ENCODE measurements around the gene KCNH1.

The KCNH1 gene

DNA sequence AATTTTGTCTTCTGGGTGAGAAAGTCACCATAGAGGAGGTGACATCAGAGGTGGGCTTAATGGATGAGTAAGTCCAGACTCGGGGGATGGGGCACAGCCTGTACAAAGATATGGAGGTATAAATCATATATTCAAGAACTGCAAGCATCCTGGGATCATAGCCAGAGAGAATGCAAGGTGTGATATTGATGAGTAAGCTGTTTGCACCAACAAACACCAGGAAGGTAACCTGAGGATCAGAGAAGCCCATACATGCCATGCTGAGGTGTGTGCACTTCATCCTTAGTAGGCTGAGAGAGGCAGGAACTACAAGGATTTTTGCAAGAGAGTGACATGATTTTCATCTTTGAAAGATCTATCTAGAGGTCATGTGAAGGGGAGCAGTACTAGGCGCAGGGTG lies 498.8 kb downstream of the KCNH1 start:
- no peak overlapping the region for H2AK5ac ChIP-seq (ENCODE audit: low read depth, low read length)
- H3K4ac ChIP-seq (ENCODE audit: low read length) = no peak overlapping the region
- no CpG with 5 or more reads among the region's 2 CpGs for WGBS, 2 donors (ENCODE audit: extremely low coverage in 2 of 2, insufficient read length in 2 of 2, insufficient replicate concordance in 1 of 2)
- H3K23ac ChIP-seq (ENCODE audit: low read depth, low read length, poor library complexity) = no peak overlapping the region
- no peak for DNase-seq (ENCODE audit: low spot score)
- H3K4me3 ChIP-seq (ENCODE audit: low read length in 2 of 2) = no peak overlapping the region
- no peak overlapping the region for H3K9ac ChIP-seq (ENCODE audit: low read depth, low read length, poor library complexity)
- no peak overlapping the region for H3K14ac ChIP-seq (ENCODE audit: low read length)
- H3K36me3 ChIP-seq (replicated peaks in 1 of 2; ENCODE audit: control insufficient read depth in 2 of 2, insufficient read depth in 2 of 2, low read length in 2 of 2) = no peaks in the 10 kb centered on the region
- no peak overlapping the region for H2BK120ac ChIP-seq (ENCODE audit: low read depth, low read length)
- H3K4me2 ChIP-seq (ENCODE audit: insufficient read depth, low read length, poor library complexity, severe bottlenecking) = no peak overlapping the region
- no peak overlapping the region for H4K91ac ChIP-seq (ENCODE audit: low read depth, low read length, poor library complexity)
- no peak overlapping the region for H3K27ac ChIP-seq (replicated peaks; ENCODE audit: low read length)
- H2AFZ ChIP-seq (ENCODE audit: low read length) = no peak overlapping the region
- peaks cover 5 to 9% of the 10 kb centered on the region in 2 donors for H3K4me1 ChIP-seq (ENCODE audit: control insufficient read depth in 2 of 2, insufficient read depth in 1 of 2, low read depth in 1 of 2, low read length in 2 of 2)
- no peak overlapping the region for H2BK15ac ChIP-seq (ENCODE audit: low read length)
- no peaks in the 10 kb centered on the region for H3K27me3 ChIP-seq (ENCODE audit: control insufficient read depth in 3 of 3, insufficient read depth in 3 of 3, low read depth in 1 of 3, low read length in 3 of 3)
- no peaks in the 10 kb centered on the region for H3K79me1 ChIP-seq (ENCODE audit: low read depth, low read length)
- no peak overlapping the region for H2BK5ac ChIP-seq (ENCODE audit: low read length)
- no peak overlapping the region for H3K18ac ChIP-seq (ENCODE audit: low read length)
- no peaks in the 10 kb centered on the region for H3K9me3 ChIP-seq (replicated peaks in 1 of 2; ENCODE audit: control insufficient read depth in 2 of 2, insufficient read depth in 1 of 2, low read depth in 1 of 2, low read length in 2 of 2)
- no peak overlapping the region for H4K8ac ChIP-seq (ENCODE audit: low read depth, low read length)
- H2BK12ac ChIP-seq (ENCODE audit: low read length) = no peak overlapping the region

DNA sequence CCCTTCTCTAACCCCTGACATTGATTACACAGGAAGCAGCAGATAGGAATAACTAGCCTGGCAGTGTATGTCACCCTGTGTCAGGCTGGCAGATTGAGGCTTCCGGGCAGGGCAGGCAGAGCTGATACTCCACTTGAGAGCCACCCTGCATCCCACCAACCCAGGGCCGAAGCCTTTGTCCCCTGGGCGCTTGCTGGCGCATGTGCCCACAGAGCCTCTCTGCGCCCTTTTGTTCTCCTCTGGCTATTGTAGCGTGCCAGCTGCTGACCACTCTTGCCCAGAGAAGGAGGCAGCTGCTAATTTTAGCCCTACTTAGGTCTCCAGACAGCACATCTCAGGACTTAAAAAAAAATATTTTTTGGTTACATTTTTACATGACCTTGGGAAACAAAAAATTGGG lies 500.3 kb downstream of the KCNH1 start:
- H3K4me1 ChIP-seq (ENCODE audit: control insufficient read depth in 2 of 2, insufficient read depth in 1 of 2, low read depth in 1 of 2, low read length in 2 of 2) = peaks cover 5 to 9% of the 10 kb centered on the region in 2 donors
- H3K27me3 ChIP-seq (ENCODE audit: control insufficient read depth in 3 of 3, insufficient read depth in 3 of 3, low read depth in 1 of 3, low read length in 3 of 3) = no peaks in the 10 kb centered on the region
- no peak overlapping the region for H2AFZ ChIP-seq (ENCODE audit: low read length)
- no peak overlapping the region for H3K14ac ChIP-seq (ENCODE audit: low read length)
- no peak overlapping the region for H4K8ac ChIP-seq (ENCODE audit: low read depth, low read length)
- no peak overlapping the region for H2BK15ac ChIP-seq (ENCODE audit: low read length)
- no peak overlapping the region for H3K4ac ChIP-seq (ENCODE audit: low read length)
- no peaks in the 10 kb centered on the region for H3K36me3 ChIP-seq (replicated peaks in 1 of 2; ENCODE audit: control insufficient read depth in 2 of 2, insufficient read depth in 2 of 2, low read length in 2 of 2)
- no peak overlapping the region for H2AK5ac ChIP-seq (ENCODE audit: low read depth, low read length)
- no peak overlapping the region for H2BK12ac ChIP-seq (ENCODE audit: low read length)
- H3K18ac ChIP-seq (ENCODE audit: low read length) = no peak overlapping the region
- WGBS, 2 donors (ENCODE audit: extremely low coverage in 2 of 2, insufficient read length in 2 of 2, insufficient replicate concordance in 1 of 2) = no CpG with 5 or more reads among the region's 6 CpGs
- H3K79me1 ChIP-seq (ENCODE audit: low read depth, low read length) = no peaks in the 10 kb centered on the region
- no peak overlapping the region for H3K4me2 ChIP-seq (ENCODE audit: insufficient read depth, low read length, poor library complexity, severe bottlenecking)
- H2BK5ac ChIP-seq (ENCODE audit: low read length) = no peak overlapping the region
- no peak for DNase-seq (ENCODE audit: low spot score)
- H4K91ac ChIP-seq (ENCODE audit: low read depth, low read length, poor library complexity) = no peak overlapping the region
- H3K4me3 ChIP-seq (ENCODE audit: low read length in 2 of 2) = no peak overlapping the region
- H3K27ac ChIP-seq (replicated peaks; ENCODE audit: low read length) = no peak overlapping the region
- H3K9ac ChIP-seq (ENCODE audit: low read depth, low read length, poor library complexity) = no peak overlapping the region
- H2BK120ac ChIP-seq (ENCODE audit: low read depth, low read length) = no peak overlapping the region
- H3K9me3 ChIP-seq (replicated peaks in 1 of 2; ENCODE audit: control insufficient read depth in 2 of 2, insufficient read depth in 1 of 2, low read depth in 1 of 2, low read length in 2 of 2) = no peaks in the 10 kb centered on the region
- no peak overlapping the region for H3K23ac ChIP-seq (ENCODE audit: low read depth, low read length, poor library complexity)

DNA sequence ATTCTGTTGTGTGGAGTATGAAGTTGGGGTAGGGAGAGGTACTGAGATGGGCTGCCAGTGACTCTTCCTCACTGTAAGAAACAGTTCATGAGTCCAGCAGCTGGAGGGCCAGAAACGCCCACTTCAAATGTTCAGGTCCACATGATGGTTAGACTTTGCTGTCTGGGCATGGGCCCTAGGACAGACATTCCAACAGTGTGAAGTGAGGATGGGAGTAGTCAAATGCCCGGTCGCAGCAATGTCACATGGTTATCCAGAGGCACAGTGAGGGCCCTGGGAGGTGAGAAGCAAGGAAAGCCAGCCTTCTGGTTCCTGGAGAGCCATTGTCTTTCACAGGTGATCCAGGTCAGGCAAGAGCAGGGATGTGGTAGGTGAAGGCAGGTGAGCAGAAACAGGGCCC lies 500.8 kb downstream of the KCNH1 start:
- no peak for DNase-seq (ENCODE audit: low spot score)
- H2BK5ac ChIP-seq (ENCODE audit: low read length) = no peak overlapping the region
- H3K27ac ChIP-seq (replicated peaks; ENCODE audit: low read length) = no peak overlapping the region
- H2AK5ac ChIP-seq (ENCODE audit: low read depth, low read length) = peak overlapping the region; percentile 54
- H3K79me1 ChIP-seq (ENCODE audit: low read depth, low read length) = no peaks in the 10 kb centered on the region
- peak overlapping the region; percentile 15 for H3K18ac ChIP-seq (ENCODE audit: low read length)
- no peak overlapping the region for H2BK12ac ChIP-seq (ENCODE audit: low read length)
- H3K36me3 ChIP-seq (replicated peaks in 1 of 2; ENCODE audit: control insufficient read depth in 2 of 2, insufficient read depth in 2 of 2, low read length in 2 of 2) = no peaks in the 10 kb centered on the region
- WGBS, 2 donors (ENCODE audit: extremely low coverage in 2 of 2, insufficient read length in 2 of 2, insufficient replicate concordance in 1 of 2) = no CpG with 5 or more reads among the region's 3 CpGs
- no peak overlapping the region for H4K8ac ChIP-seq (ENCODE audit: low read depth, low read length)
- H2BK15ac ChIP-seq (ENCODE audit: low read length) = no peak overlapping the region
- no peak overlapping the region for H3K14ac ChIP-seq (ENCODE audit: low read length)
- H3K23ac ChIP-seq (ENCODE audit: low read depth, low read length, poor library complexity) = peak overlapping the region; percentile 21
- no peak overlapping the region for H3K4ac ChIP-seq (ENCODE audit: low read length)
- H3K4me1 ChIP-seq (ENCODE audit: control insufficient read depth in 2 of 2, insufficient read depth in 1 of 2, low read depth in 1 of 2, low read length in 2 of 2) = peaks cover 5 to 9% of the 10 kb centered on the region in 2 donors
- no peaks in the 10 kb centered on the region for H3K27me3 ChIP-seq (ENCODE audit: control insufficient read depth in 3 of 3, insufficient read depth in 3 of 3, low read depth in 1 of 3, low read length in 3 of 3)
- H2BK120ac ChIP-seq (ENCODE audit: low read depth, low read length) = no peak overlapping the region
- H2AFZ ChIP-seq (ENCODE audit: low read length) = no peak overlapping the region
- no peak overlapping the region for H4K91ac ChIP-seq (ENCODE audit: low read depth, low read length, poor library complexity)
- H3K9me3 ChIP-seq (replicated peaks in 1 of 2; ENCODE audit: control insufficient read depth in 2 of 2, insufficient read depth in 1 of 2, low read depth in 1 of 2, low read length in 2 of 2) = no peaks in the 10 kb centered on the region
- H3K9ac ChIP-seq (ENCODE audit: low read depth, low read length, poor library complexity) = no peak overlapping the region
- H3K4me2 ChIP-seq (ENCODE audit: insufficient read depth, low read length, poor library complexity, severe bottlenecking) = no peak overlapping the region
- no peak overlapping the region for H3K4me3 ChIP-seq (ENCODE audit: low read length in 2 of 2)

DNA sequence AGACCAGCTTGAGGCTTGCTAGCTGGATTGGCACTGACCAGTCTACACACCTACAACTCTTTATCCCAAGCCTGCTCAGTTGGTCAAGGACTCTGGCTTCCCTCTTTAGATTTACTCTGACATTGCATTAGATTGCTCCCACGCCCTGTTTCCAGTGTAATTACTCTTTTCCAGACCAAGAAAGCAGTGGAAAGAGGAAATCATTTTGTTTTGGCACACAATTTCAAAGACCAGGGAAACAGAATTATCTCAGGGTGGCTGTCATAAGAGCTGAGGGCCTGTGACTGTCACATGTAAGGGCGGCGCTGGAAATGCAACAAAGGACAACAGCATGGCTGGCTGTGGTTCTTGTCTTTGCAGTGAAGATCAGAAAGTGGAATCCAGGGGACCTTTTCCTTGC lies 502.5 kb downstream of the KCNH1 start:
- no peaks in the 10 kb centered on the region for H3K9me3 ChIP-seq (replicated peaks in 1 of 2; ENCODE audit: control insufficient read depth in 2 of 2, insufficient read depth in 1 of 2, low read depth in 1 of 2, low read length in 2 of 2)
- H2AK5ac ChIP-seq (ENCODE audit: low read depth, low read length) = no peak overlapping the region
- H3K23ac ChIP-seq (ENCODE audit: low read depth, low read length, poor library complexity) = no peak overlapping the region
- H3K4me1 ChIP-seq (ENCODE audit: control insufficient read depth in 2 of 2, insufficient read depth in 1 of 2, low read depth in 1 of 2, low read length in 2 of 2) = peaks cover 5 to 9% of the 10 kb centered on the region in 2 donors
- no peaks in the 10 kb centered on the region for H3K27me3 ChIP-seq (ENCODE audit: control insufficient read depth in 3 of 3, insufficient read depth in 3 of 3, low read depth in 1 of 3, low read length in 3 of 3)
- no peak overlapping the region for H3K27ac ChIP-seq (replicated peaks; ENCODE audit: low read length)
- no peak overlapping the region for H2BK15ac ChIP-seq (ENCODE audit: low read length)
- H3K14ac ChIP-seq (ENCODE audit: low read length) = no peak overlapping the region
- no peak overlapping the region for H4K91ac ChIP-seq (ENCODE audit: low read depth, low read length, poor library complexity)
- no peaks in the 10 kb centered on the region for H3K79me1 ChIP-seq (ENCODE audit: low read depth, low read length)
- no peak overlapping the region for H2BK12ac ChIP-seq (ENCODE audit: low read length)
- H3K4me3 ChIP-seq (ENCODE audit: low read length in 2 of 2) = no peak overlapping the region
- H3K4me2 ChIP-seq (ENCODE audit: insufficient read depth, low read length, poor library complexity, severe bottlenecking) = no peak overlapping the region
- H3K4ac ChIP-seq (ENCODE audit: low read length) = no peak overlapping the region
- no peaks in the 10 kb centered on the region for H3K36me3 ChIP-seq (replicated peaks in 1 of 2; ENCODE audit: control insufficient read depth in 2 of 2, insufficient read depth in 2 of 2, low read length in 2 of 2)
- no peak overlapping the region for H2BK5ac ChIP-seq (ENCODE audit: low read length)
- no peak overlapping the region for H2BK120ac ChIP-seq (ENCODE audit: low read depth, low read length)
- no peak overlapping the region for H3K9ac ChIP-seq (ENCODE audit: low read depth, low read length, poor library complexity)
- no peak overlapping the region for H3K18ac ChIP-seq (ENCODE audit: low read length)
- DNase-seq (ENCODE audit: low spot score) = no peak
- H2AFZ ChIP-seq (ENCODE audit: low read length) = no peak overlapping the region
- WGBS, 2 donors (ENCODE audit: extremely low coverage in 2 of 2, insufficient read length in 2 of 2, insufficient replicate concordance in 1 of 2) = no CpG with 5 or more reads among the region's 3 CpGs
- H4K8ac ChIP-seq (ENCODE audit: low read depth, low read length) = no peak overlapping the region

Data from neuronal stem cell (in vitro differentiated cells).